CD14-positive monocyte (primary cell): ENCODE data around the gene SMARCA5. TPM values are rescaled to one million over a fixed set of nuclear protein-coding genes. Genes with fewer than 3 reads are reported as not detected.

Experiments
- DNase-seq, 3 donors: peaks; one replicate each; pipeline ENCODE4 v3.0.0-alpha.2; 2011 to 2022
- H2AFZ ChIP-seq: 2 replicates; pipeline ENCODE4 v1.6.0; 2012; ENCODE audit warnings: mild to moderate bottlenecking, low read depth, low read length, inconsistent platforms; ENCODE audit not compliant: insufficient read depth, poor library complexity, severe bottlenecking
- H3K27ac ChIP-seq, 2 donors: 1 replicate in 1 of 2; 2 replicates in 1 of 2; pipeline ENCODE4 v1.5.1; 2012 to 2013; ENCODE audit warnings: low read length in 2 of 2, control low read depth in 1 of 2, inconsistent platforms in 1 of 2, low read depth in 1 of 2, mild to moderate bottlenecking in 1 of 2
- H3K27me3 ChIP-seq, 2 donors: one replicate each; pipeline versions ENCODE4 v1.6.0 to v1.6.1; 2011 to 2013; ENCODE audit warnings: low read length in 2 of 2; ENCODE audit not compliant: control insufficient read depth in 2 of 2, insufficient read depth in 2 of 2
- H3K36me3 ChIP-seq, 2 donors: replicated peaks in 1 of 2; 1 replicate in 1 of 2; 2 replicates in 1 of 2; pipeline versions ENCODE4 v1.5.1 to v1.6.1; 2012 to 2013; ENCODE audit warnings: low read length in 2 of 2, control low read depth in 1 of 2, inconsistent platforms in 1 of 2, mild to moderate bottlenecking in 1 of 2; ENCODE audit not compliant: insufficient read depth in 2 of 2, control insufficient read depth in 1 of 2
- H3K4me1 ChIP-seq, 2 donors: 1 replicate in 1 of 2; 2 replicates in 1 of 2; pipeline versions ENCODE4 v1.5.1 to v1.6.1; 2012 to 2013; ENCODE audit warnings: low read length in 2 of 2, control low read depth in 1 of 2, inconsistent platforms in 1 of 2, mild to moderate bottlenecking in 1 of 2, moderate library complexity in 1 of 2; ENCODE audit not compliant: insufficient read depth in 2 of 2, control insufficient read depth in 1 of 2
- H3K4me2 ChIP-seq: replicated peaks from 2 replicates; pipeline ENCODE3; 2012; ENCODE audit warnings: low read length, moderate library complexity, mild to moderate bottlenecking; ENCODE audit not compliant: poor library complexity, severe bottlenecking; ENCODE audit errors: extremely low read depth
- H3K4me3 ChIP-seq, 3 experiments: fragments of 200-600 bp in 1 of 3; sonication (generic) in 1 of 3; replicated peaks in 1 of 3; 1 replicate in 2 of 3; 2 replicates in 1 of 3; pipeline ENCODE4 v1.5.1; 2011 to 2013; ENCODE audit warnings: low read length in 3 of 3, mild to moderate bottlenecking in 3 of 3, control low read depth in 2 of 3, low read depth in 2 of 3, inconsistent platforms in 1 of 3, moderate library complexity in 1 of 3
- H3K79me2 ChIP-seq: 2 replicates; pipeline ENCODE4 v1.6.0; 2012; ENCODE audit warnings: mild to moderate bottlenecking, control low read depth, inconsistent platforms, low read length, moderate library complexity; ENCODE audit not compliant: insufficient read depth
- H3K9ac ChIP-seq: 2 replicates; pipeline ENCODE4 v1.6.0; 2017; ENCODE audit warnings: low read length, mild to moderate bottlenecking; ENCODE audit not compliant: insufficient read depth, poor library complexity, severe bottlenecking
- H3K9me3 ChIP-seq, 2 donors: replicated peaks in 1 of 2; 1 replicate in 1 of 2; 2 replicates in 1 of 2; pipeline versions ENCODE4 v1.5.1 to v1.6.1; 2012 to 2013; ENCODE audit warnings: low read length in 2 of 2, control low read depth in 1 of 2; ENCODE audit not compliant: control insufficient read depth in 1 of 2, insufficient read depth in 1 of 2
- H4K20me1 ChIP-seq: 2 replicates; pipeline ENCODE4 v1.6.0; 2012; ENCODE audit warnings: mild to moderate bottlenecking, low read length, control low read depth, moderate library complexity; ENCODE audit not compliant: insufficient read depth
- H3K27ac Mint-ChIP-seq, 7 donors: one replicate each; pipeline ENCODE4 v1.8.0; 2020; ENCODE audit warnings: mild to moderate bottlenecking in 7 of 7, mixed read lengths in 7 of 7, moderate library complexity in 6 of 7, inconsistent platforms in 2 of 7
- H3K27me3 Mint-ChIP-seq, 3 donors: one replicate each; pipeline ENCODE4 v1.8.0; 2021 to 2022; ENCODE audit warnings: low read depth in 3 of 3, mild to moderate bottlenecking in 3 of 3, mixed read lengths in 3 of 3, moderate library complexity in 3 of 3, inconsistent platforms in 1 of 3
- H3K36me3 Mint-ChIP-seq, 2 donors: one replicate each; pipeline ENCODE4 v1.8.0; 2020; ENCODE audit warnings: mixed read lengths in 2 of 2, inconsistent platforms in 1 of 2, mild to moderate bottlenecking in 1 of 2
- H3K4me1 Mint-ChIP-seq: one replicate; pipeline ENCODE4 v1.8.0; 2020; ENCODE audit warnings: mild to moderate bottlenecking, mixed read lengths
- H3K4me3 Mint-ChIP-seq, 2 donors: one replicate each; pipeline ENCODE4 v1.8.0; 2020; ENCODE audit warnings: mild to moderate bottlenecking in 2 of 2, mixed read lengths in 2 of 2, moderate library complexity in 1 of 2
- H3K9me3 Mint-ChIP-seq, 7 donors: one replicate each; pipeline ENCODE4 v1.8.0; 2020 to 2022; ENCODE audit warnings: mixed read lengths in 7 of 7, mild to moderate bottlenecking in 6 of 7, moderate library complexity in 6 of 7, inconsistent platforms in 2 of 7
- CTCF ChIP-seq: fragments of 200-600 bp; IDR thresholded peaks from one replicate; pipeline ENCODE4 v1.8.0; 2022; ENCODE audit warnings: antibody characterized with exemption, mild to moderate bottlenecking
- WGBS: methylation state at CpG from one replicate; pipeline ENCODE4 v1.1.5; 2013; ENCODE audit warnings: missing lambda C conversion rate; ENCODE audit not compliant: insufficient coverage; 5-methylcytosine and 5-hydroxymethylcytosine counted together
- intact Hi-C, 2 donors: fragments of 100-400 bp; cut with micrococcal nuclease; formaldehyde crosslinking; loops; one replicate each; pipeline versions ENCODE4 v1.15.0 to v1.15.1; 2023
- polyA plus RNA-seq, 3 donors: library from polyadenylated mRNA; depleted of rRNA in 1 of 3; unstranded in 2 of 3; stranded (reverse) in 1 of 3; fragments of 300-500 nt in 2 of 3; fragments of >200 nt in 1 of 3; fragmentation: Illumina TruSeq in 2 of 3; gene quantifications; 1 replicate in 2 of 3; 2 replicates in 1 of 3; pipeline ENCODE4 v1.2.3, GENCODE V29; 2012 to 2021

The SMARCA5 gene
- polyA plus RNA-seq, 3 donors = 5.6 to 19.4 (median 12.6) TPM

- Histone ChIP-seq H3K9ac (peak overlapping the region; percentile 92), H3K79me2 (peaks cover 56% of the 10 kb centered on the region), H3K27me3 (no peaks in the 10 kb centered on the region), H2AFZ (peak overlapping the region; percentile 87), H4K20me1 (peaks cover 48% of the 10 kb centered on the region), H3K27ac (peak overlapping the region; percentile 93 to 97), H3K4me2 (peak overlapping the region; percentile 97), H3K4me1 (peaks cover 23 to 26% of the 10 kb centered on the region in 2 donors), H3K9me3 (no peaks in the 10 kb centered on the region), H3K4me3 (peak overlapping the region; percentile 80 to 91 (median 91)), H3K36me3 (peaks cover 22 to 33% of the 10 kb centered on the region in 2 donors)
- H3K4me3 Mint-ChIP-seq = peak overlapping the region; percentile 97 to 99
- DNase-seq = peak; percentile 5 to 28 (median 15)
- 1% methylated on average over 12 of the region's 18 CpGs for WGBS
- H3K36me3 Mint-ChIP-seq = peaks cover 21 to 24% of the 10 kb centered on the region in 2 donors
- peak overlapping the region; percentile 99 to 100 (median 100) for H3K27ac Mint-ChIP-seq
- peaks cover 32% of the 10 kb centered on the region for H3K4me1 Mint-ChIP-seq
- TF ChIP-seq CTCF = no peak
- intact Hi-C loops = loop anchor here (5.0 to 10.0 kb wide), 4 partner anchors 170 to 1580 kb away; partner anchors contain the start of genes ABCE1 (in 1 of the 2), ANAPC10 (in 1 of the 2) and GAB1 (in 1 of the 2)
- H3K9me3 Mint-ChIP-seq = no peaks in the 10 kb centered on the region
- peaks cover 0 to 3% (median 0%) of the 10 kb centered on the region in 3 donors for H3K27me3 Mint-ChIP-seq
These were observed 995 bp downstream of the SMARCA5 start for GRCh38 chr4:143514497-143514896.

DNA sequence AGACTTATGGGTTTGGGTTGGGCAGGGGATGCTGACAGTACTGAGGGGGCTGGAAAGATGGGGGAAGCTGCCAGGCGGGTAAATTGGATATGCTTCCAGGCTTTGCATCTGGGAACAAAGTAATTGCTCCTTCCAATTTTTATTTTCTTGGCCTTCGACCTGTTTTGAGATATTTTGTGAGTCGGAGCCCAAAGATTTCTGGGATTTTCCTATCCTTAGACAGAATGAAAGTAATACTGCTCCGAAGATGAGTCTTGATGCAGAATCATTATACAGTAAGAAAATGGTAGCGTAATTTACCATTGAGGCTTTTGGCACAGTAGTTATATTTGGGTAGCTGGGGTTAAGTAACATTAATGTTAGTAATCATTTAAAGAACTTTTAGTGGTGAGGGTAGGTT lies 1.4 kb downstream of the SMARCA5 start:
- Histone ChIP-seq H2AFZ (peak overlapping the region; percentile 87), H3K27ac (peak overlapping the region; percentile 93 to 97)
- H3K36me3 Mint-ChIP-seq = peaks cover 25 to 28% of the 10 kb centered on the region in 2 donors

More for the DNA sequence above, 1.4 kb downstream of the SMARCA5 start:
- Histone ChIP-seq H3K4me3 (peak overlapping the region; percentile 80 to 91 (median 91)), H3K9me3 (no peaks in the 10 kb centered on the region), H3K4me2 (peak overlapping the region; percentile 97), H3K4me1 (peaks cover 23 to 26% of the 10 kb centered on the region in 2 donors), H3K9ac (peak overlapping the region; percentile 92), H3K36me3 (peaks cover 26 to 37% of the 10 kb centered on the region in 2 donors), H3K79me2 (peaks cover 60% of the 10 kb centered on the region), H4K20me1 (peaks cover 52% of the 10 kb centered on the region), H3K27me3 (no peaks in the 10 kb centered on the region)
- H3K27me3 Mint-ChIP-seq = peaks cover 0 to 3% (median 0%) of the 10 kb centered on the region in 3 donors
- no peak for TF ChIP-seq CTCF
- peak overlapping the region; percentile 97 to 99 for H3K4me3 Mint-ChIP-seq
- DNase-seq = no peak
- H3K9me3 Mint-ChIP-seq = no peaks in the 10 kb centered on the region
- H3K27ac Mint-ChIP-seq = peak overlapping the region; percentile 64 to 100 (median 100)
- H3K4me1 Mint-ChIP-seq = peaks cover 36% of the 10 kb centered on the region
- WGBS = 40% methylated on average over 1 of the region's 5 CpGs
- intact Hi-C loops = loop anchor here (5.0 to 10.0 kb wide), 4 partner anchors 170 to 1580 kb away; partner anchors contain the start of genes ABCE1 (in 1 of the 2), ANAPC10 (in 1 of the 2) and GAB1 (in 1 of the 2)
